Activated T-cell treated with anti-CD3 and anti-CD28 coated beads for 1 hour (primary cell): ENCODE measurements around the gene RNU1-1.
"Not testable (repeated sequence)": the region's sequence is repeated elsewhere in the genome, so short reads cannot be mapped to it uniquely, and the experiment has no call there.

Experiments
- DNase-seq: peaks from one replicate; pipeline ENCODE4 v3.0.0-alpha.2; 2020; ENCODE audit warnings: low read depth

The RNU1-1 gene

GRCh38 chr1:16521679-16522078 is 7.6 kb upstream of the RNU1-1 start:
- not testable (repeated sequence) for DNase-seq

- no peak for DNase-seq
Observed at GRCh38 chr1:16521288-16521583, 7.2 kb upstream of the RNU1-1 start.

- DNase-seq = not testable (repeated sequence)
Observed at GRCh38 chr1:16520435-16521287, 6.6 kb upstream of the RNU1-1 start.

- not testable (repeated sequence) for DNase-seq
Observed at GRCh38 chr1:16519255-16519951, 5.3 kb upstream of the RNU1-1 start.

- not testable (repeated sequence) for DNase-seq
Observed at GRCh38 chr1:16518913-16519254, 4.8 kb upstream of the RNU1-1 start.

GRCh38 chr1:16516694-16517410 is 2.8 kb upstream of the RNU1-1 start:
- not testable (repeated sequence) for DNase-seq

GRCh38 chr1:16513412-16514106 is 526 bp downstream of the RNU1-1 start:
- peak; percentile 22 for DNase-seq

GRCh38 chr1:16512624-16513411 is 1.3 kb downstream of the RNU1-1 start:
- not testable (repeated sequence) for DNase-seq

GRCh38 chr1:16511926-16512325 is 2.2 kb downstream of the RNU1-1 start:
- DNase-seq = not testable (repeated sequence)

GRCh38 chr1:16508861-16509445 is 5.1 kb downstream of the RNU1-1 start:
- DNase-seq = not testable (repeated sequence)

- DNase-seq = not testable (repeated sequence)
Observed at GRCh38 chr1:16506364-16507136, 7.5 kb downstream of the RNU1-1 start.

- DNase-seq = not testable (repeated sequence)
Observed at GRCh38 chr1:16505870-16506269, 8.2 kb downstream of the RNU1-1 start.

- DNase-seq = no peak
Observed at GRCh38 chr1:16503494-16503893, 10.6 kb downstream of the RNU1-1 start.

GRCh38 chr1:16501446-16501845 is 12.6 kb downstream of the RNU1-1 start:
- DNase-seq = not testable (repeated sequence)

GRCh38 chr1:16500975-16501374 is 13.1 kb downstream of the RNU1-1 start:
- DNase-seq = not testable (repeated sequence)

GRCh38 chr1:16500466-16500865 is 13.6 kb downstream of the RNU1-1 start:
- DNase-seq = not testable (repeated sequence)

- DNase-seq = peak; percentile 79
Observed at GRCh38 chr1:16498573-16499413, 15.3 kb downstream of the RNU1-1 start.

GRCh38 chr1:16498047-16498446 is 16.0 kb downstream of the RNU1-1 start:
- DNase-seq = not testable (repeated sequence)

GRCh38 chr1:16497474-16497904 is 16.6 kb downstream of the RNU1-1 start:
- not testable (repeated sequence) for DNase-seq
